ENCODE data around the gene MAP2.
"Not testable (repeated sequence)": the region's sequence is repeated elsewhere in the genome, so short reads cannot be mapped to it uniquely, and the experiment has no call there.

The MAP2 gene

DNA sequence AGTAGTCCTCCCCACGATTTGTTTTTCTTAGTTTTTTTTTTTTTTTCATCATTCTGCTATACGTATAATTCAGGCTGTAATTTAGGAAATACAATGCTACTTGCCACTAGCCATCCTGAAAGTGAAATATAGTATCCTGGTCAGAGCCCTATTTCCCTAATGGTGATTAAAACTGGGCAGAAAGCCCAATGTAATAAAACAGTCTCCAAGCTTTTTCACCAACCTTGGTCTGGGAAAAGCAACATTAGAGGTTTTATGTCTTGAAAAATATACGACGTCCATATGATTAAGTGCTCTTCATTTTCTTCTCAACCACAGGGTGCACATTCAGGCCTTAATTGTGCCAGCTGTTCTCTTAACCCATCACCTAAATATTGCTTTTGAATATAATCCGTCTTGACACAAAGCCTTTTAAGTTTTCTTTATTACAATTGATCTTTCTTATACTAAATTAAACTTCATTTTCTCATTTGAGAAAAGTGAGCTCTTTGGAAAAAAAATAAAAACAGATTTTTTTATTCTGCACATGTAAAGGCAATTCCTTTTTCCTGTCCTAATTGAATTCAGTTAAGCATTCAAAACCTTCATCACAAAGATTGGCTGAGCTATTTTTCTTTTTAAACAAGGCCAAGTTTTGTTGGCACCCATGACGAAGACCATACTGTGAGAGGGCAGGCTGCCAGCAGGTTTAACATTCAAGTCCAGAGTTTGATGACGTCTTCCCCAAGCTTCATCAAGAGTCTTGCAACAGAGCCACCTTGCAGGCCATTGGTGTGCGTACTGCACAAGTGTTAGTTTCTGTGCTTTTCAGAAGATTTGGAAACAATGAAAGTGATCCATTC lies 52.7 kb downstream of the MAP2 start:
- peak; percentile 61 for DNase-seq

DNA sequence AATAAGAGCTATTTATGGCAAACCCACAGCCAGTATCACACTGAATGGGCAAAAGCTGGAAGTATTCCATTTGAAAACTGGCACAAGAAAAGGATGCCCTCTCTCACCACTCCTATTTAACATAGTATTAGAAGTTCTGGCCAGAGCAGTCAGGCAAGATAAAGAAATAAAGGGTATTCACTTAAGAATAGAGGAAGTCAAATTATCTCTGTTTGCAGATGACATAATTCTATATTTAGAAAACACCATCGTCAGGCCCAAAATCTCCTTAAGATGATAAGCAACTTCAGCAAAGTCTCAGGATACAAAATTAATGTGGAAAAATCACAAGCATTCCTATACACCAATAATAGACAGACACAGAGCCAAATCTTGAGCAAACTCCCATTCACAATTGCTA lies 68.4 kb downstream of the MAP2 start:
- not testable (repeated sequence) for DNase-seq

DNA sequence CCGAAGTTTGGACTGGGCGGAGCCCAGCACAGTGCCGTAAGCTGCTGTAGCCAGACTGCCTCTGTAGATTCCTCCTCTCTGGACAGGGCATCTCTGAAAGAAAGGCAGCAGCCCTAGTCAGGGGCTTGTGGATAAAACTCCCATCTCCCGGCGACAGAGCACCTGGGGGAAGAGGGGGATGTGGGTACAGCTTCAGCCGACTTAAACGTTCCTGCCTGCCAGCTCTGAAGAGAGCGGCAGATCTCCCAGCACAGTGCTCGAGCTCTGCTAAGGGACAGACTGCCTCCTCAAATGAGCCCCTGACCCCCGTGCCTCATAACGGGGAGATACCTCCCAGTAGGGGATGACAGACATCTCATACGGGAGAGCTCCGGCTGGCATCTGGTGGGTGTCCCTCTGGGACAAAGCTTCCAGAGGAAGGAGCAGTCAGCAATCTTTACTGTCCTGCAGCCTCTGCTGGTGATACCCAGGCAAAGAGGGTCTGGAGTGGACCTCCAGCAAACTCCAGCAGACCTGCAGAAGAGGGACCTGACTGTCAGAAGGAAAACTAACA lies 71.3 kb downstream of the MAP2 start:
- not testable (repeated sequence) for DNase-seq

DNA sequence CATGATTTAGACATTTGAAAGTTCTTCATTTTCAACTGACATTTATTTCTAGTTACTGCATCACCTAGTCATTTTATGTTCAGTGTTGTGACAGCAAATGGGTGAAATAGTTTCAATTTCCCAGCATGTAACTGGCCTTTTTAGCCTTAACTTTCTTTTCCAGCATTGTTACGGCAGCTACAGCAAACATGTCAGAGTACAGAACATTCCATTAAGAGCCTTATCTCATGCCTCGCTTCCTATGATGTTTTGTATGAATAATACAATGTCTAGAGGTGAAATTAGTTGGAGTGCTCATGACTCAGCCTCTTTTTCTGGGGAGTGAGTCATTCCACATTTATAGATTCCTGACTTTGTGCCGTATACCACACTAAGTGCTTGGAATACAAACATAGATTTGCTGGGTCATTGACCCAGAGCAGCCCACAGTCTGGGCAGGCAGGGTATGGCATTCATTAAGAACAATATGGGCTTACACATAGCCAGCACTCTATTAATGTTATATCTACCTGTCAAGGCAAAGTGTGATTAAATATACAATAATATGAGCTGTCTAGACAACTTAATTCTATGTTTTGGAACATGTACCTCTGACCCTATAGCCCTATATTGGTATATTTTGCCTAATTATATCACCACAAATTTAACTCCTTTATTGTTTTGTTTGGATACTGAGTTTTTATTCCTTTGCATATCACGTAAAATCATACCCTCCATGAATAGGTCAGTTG lies 72.2 kb downstream of the MAP2 start:
- DNase-seq, result no peak

DNA sequence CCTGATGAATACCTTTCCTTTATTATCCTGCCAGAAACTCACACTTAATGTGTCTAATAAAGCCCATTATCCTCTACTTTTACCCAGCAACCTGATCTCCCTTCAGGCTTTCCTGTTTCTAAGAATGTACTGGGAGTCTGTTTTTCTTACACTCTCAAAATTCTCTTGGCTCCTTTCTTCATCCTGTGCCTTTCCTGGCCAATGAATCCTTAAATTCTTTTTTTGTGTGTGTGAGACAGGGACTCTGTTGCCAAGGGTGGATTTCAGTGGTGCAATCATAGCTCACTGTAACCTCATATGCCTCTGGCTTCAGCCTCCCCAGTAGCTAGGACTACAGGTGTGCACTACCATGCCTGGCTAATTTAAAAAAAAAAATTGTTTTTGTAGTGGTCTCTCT lies 72.7 kb downstream of the MAP2 start:
- DNase-seq, result no peak

DNA sequence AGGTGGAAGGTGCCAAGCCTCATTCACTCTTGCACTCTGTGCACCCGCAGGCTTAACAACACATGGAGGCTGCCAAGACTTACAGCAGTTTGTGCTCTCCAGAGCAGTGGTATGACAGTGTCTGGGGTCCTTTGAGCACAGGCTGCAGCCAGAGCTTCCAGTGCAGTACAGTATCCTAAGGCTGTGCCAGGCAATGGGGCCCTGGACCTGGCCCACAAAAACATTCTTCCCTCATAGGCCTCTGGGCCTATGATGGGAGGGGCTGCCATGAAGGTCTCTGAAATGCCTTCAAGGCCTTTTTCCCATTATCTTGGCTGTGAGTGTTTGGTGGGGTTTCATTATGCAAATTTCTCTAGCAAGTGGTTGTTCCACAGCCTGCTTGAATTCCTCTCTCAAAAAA lies 74.8 kb downstream of the MAP2 start:
- DNase-seq, result no peak

DNA sequence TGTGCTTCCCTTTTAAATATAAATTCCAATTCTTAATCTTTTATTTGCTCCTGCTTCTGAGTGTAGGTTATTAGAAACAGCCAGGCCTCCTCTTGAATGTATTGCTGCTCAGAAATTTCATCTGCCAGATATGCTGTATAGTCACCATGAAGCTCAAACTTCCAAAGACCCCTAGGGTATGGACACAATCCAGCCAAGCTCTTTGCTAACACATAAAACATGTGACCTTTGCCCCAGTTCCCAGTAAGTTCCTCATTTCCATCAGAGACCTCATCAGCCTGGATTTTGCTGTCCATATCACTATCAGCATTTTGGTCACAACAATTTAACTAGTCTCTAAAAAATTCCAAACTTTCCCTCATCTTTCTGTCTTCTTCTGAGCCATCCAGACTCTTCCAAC lies 75.2 kb downstream of the MAP2 start:
- no peak for DNase-seq

DNA sequence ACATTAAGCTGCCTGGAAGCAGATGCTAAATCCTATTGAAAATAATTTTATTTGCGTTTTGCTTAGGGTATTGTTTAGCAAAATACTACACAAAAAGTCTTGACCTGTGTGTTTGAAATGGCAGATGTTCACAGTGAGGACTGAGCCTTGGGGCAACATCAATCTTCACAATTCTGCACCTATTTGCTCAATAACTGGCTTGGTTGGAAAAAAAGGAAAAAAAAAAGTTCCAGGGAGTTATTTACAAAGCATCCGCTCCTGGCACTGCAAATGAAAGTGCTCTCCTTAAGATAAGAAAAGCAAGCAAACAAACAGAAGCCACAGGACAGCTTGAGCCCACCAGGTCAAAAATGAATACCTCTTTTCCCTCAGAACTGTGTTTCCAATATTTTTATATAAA lies 77.7 kb downstream of the MAP2 start:
- no peak for DNase-seq

DNA sequence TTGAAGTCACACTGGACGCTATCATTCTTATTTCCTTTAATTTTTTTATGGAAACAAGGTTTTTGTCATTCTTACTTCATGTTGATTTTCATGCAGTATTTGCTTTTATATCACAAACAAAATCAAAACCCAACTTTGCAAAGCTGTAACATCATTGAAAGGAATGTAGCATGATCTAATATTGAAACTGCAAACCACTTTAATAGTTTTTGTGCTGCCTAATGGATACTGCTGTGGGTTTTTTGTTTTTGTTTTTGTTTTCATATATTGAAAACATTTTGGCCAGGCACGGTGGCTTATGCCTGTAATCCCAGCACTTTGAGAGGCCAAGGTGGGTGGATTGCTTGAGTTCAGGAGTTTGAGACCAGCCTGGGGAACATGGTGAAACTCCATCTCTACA lies 81.6 kb downstream of the MAP2 start:
- DNase-seq, result no peak

DNA sequence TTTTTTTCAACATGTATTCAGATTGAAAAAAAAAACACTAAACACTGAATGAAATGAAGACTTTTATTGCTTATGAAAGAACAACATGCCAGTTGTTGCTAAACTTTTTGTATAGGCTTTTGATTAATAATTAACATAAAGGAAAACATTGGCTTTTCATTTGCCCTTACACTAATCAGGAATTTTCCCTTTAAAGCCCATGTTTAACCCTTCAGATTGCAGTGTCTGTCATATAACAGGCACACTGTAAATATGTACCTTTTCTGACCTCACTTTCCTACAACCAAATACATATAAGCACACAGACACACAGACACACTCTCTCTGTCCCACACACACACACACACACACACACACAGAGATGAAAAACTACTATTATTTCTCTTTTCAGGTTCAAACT lies 84.4 kb downstream of the MAP2 start:
- DNase-seq, result no peak

DNA sequence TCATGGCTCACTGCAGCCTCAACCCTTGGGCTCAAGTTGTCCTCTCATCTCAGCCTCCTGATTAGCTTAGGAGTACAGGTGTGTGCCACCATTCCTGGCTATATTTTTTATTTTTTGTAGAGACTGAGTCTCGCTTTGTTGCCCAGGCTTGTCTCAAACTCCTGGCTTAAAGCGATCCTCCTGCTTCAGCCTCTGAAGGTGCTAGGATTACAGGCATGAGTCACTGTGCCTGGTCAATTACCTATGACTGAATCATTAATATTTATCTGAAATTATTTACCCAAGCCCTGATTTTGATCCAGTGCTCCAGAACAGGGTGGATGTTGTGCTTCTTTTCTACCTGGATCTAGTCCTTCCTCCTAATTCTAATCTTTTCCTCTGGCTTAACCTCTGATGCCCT lies 87.8 kb downstream of the MAP2 start:
- no peak for DNase-seq

DNA sequence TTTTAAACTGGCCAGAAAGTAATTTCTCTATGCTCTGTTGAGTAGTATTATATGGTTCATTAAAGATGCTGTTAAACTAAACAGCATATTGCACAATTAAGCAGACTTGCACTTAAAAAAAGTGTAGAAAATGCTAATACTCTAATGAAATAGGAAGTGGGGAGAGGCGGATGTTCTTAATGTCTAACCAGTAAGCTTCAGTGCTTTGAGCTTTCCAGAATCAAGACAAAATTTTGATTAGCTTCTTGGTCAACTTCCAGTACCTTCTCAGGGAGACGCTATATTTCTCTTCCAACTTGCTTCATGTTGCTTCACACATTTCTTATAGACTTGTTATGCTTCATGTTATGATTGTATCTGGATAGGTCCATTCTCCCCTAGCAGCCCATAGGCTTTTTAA lies 89.1 kb downstream of the MAP2 start:
- DNase-seq, result no peak

DNA sequence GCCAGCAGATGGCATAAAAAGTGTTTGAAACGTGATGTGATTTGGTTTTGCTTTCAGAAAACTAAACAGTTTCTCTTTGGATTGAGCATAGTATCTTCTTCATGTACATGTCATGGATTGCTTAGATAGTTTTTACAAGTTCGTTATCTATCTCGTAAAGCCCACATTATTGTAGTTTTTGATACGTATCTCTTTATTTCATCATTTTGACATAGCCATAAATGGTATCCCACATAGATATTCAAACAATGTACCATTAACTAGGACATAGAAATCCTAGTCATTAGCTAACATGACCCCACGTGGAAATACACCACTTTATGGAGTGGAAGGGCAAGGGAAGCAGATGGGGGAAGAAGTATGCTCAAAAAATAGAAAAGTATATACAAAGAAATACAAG lies 93.6 kb downstream of the MAP2 start:
- no peak for DNase-seq

DNA sequence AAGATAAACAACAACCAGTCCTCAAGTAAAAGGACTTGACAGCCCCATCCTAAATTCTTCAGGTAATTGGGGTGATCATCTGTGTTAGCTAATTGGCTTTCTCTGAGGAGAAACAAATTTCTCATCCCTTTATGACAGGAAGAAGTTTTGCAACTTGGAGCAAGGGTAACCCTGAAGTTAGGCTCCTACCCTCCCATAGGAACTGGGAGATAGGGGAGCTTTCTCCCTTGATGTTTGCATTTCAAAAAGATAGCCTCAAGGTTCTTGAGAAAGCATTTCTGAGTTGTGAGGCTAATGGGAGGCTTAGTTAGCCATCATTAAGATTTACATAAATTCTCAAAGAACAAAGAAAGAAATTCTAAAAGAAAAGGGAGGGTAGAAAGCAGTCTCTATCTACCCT lies 95.4 kb downstream of the MAP2 start:
- no peak for DNase-seq

DNA sequence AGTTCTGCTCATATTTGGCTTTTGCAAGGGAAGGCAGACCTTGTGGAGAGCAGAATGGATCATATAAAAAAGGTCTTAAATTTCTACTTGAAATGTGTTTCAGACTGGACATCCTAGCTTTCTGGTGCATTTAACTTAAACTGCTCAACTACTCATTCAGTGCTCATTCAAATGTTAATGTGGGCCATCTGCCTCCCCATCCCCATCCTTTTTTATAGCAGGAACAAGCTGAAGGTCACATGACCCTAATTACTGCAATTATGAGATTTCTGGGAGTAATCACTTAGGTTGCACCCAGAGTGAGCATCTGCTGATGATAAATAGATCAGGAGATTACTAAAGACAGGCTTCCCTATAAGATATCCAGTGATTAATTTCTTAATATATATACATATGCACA lies 96.1 kb downstream of the MAP2 start:
- DNase-seq, result no peak

DNA sequence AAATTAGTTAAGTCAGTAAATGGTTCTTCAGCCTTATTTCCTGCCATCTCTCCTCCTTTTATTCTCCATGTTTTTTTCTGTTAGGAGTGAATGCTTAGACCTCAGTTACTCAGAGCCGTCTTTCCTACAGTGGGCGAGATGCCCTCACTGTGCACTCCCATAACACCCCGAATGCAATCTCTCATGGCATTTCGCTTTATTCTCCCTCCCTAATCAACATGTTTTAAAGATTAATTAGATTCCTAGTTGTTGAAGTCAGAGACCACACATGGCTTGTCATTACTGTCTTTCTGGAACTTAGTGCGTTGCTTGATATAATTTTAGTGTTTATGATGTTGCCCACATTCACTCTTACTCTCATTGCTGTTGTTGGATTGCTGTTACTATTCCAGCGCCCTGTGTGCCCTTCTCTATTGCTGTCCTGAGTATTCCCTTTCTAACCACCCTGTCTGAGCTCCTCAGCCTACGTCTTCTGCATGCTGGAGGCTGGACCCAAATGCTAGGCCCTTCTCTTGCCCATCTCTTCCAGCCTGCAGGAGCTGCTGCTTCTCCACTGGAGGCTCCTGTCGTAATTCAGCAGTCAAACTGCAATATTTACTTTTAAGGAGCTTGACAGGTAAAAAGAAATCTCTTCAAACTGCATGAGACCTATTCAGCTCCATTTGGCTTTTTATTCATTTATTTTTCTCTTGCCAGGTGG lies 99.3 kb downstream of the MAP2 start:
- DNase-seq, result peak; percentile 14

DNA sequence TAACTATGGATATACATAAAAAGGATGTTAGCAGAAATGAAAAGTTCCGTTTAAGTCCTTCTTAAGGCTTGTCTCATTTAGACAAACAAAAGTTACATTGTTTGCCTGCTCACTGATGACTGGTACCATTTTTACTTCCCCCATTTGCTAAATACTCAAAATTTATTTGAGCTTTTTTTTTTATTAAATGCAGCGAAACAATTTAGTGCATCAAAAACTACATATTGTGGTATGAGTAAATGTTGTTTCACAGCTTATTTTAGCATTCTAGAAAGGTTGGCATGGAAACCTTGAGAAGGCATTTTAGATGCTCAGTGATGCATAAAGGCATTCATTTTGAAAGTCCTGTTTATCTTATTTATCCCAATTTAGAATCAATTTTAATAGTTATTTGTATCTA lies 100.0 kb downstream of the MAP2 start:
- DNase-seq, result peak; percentile 1

DNA sequence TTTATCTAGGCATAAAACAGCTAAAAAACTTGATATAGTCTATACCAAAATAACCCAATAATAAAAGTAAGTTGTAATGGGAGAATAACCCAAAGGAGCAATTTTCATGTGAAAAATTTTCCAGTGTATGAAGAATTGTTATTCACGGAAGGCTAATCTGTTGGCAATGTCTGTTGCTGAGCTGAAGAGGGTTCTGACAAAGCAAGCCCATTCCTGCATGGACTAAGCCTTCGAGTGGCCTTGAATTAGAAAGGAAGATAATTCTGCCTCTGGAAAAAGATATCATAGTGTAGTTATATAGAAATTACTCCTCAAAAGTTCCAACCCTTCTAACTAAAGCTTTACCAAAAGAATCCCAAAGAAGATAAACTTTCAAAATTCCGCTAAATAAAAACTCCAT lies 101.5 kb downstream of the MAP2 start:
- DNase-seq, result no peak

DNA sequence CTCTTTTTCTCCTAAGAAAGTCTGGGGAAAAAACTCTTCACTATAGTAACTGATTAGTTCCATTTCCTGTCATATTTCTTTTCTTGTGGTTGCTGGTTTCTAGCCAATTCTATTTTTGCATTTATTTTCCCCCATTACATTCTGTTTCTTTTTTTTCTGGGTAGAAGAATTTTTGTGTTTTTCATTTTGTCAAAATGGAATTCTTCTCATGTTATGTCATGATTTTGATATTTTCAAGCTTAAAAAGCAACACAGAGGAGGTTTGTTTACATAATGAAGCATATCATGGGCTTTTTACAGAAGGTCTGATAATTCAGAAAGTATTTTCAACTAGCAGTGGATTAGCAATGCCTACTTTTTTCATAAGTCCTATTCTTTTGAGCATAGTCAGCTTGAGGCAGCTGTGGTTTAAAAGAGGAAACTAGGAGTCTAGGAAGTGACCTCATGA lies 102.0 kb downstream of the MAP2 start:
- no peak for DNase-seq

DNA sequence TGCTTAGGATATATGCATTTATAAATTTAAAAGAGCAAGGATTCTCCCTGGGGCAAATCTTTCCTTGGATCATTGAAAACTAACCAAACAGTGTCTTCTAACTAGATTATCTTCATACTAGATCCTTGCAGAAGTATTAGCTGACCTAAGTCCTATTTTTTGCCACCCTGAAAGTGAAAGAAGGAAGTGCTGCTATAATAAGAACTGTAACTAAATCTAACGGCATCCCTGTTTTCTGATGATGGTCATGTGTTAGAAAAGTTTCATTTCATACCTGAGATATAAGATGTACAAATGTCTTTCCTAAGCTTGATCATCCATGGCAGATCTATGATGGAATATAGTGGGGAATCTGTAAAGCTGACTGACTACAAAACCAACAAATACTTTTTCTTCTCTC lies 102.7 kb downstream of the MAP2 start:
- DNase-seq, result peak; percentile 5

DNA sequence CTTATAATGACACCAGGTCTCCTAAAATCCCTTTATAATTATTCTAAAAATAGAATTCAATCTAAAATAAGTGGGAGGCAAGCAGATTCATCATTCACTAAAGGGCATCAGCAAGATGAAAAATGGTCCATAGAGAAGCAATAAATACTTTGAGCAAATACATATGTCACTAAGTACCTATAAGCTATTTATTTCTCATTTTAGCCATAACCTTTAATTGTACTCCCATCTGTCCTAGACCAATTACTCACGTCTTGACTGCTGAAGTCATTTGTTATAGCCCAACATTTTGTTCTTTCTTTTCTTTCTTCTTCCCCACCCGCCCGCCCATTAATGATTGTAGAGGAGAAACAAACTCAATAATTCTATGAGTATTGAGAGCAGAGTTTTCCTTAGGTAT lies 105.7 kb downstream of the MAP2 start:
- DNase-seq, result no peak

DNA sequence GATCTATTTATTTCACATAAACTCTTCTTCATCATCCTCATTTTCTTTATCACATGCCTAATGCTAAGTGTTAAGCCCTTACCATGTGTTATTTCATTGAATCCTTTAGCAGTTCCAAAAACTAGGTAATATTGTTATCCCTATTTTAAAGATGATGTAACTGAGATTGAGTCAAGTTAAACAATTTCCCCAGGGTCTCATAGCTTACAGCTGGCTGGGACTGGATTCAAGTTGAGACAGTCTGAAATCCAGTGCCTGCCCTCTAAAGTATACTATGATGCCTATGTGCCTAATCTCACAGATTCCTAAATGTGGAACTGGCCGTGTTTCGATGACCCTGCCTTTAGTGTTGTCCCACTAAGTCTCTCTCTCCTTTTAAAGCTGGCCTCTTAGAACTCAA lies 108.5 kb downstream of the MAP2 start:
- DNase-seq, result no peak

DNA sequence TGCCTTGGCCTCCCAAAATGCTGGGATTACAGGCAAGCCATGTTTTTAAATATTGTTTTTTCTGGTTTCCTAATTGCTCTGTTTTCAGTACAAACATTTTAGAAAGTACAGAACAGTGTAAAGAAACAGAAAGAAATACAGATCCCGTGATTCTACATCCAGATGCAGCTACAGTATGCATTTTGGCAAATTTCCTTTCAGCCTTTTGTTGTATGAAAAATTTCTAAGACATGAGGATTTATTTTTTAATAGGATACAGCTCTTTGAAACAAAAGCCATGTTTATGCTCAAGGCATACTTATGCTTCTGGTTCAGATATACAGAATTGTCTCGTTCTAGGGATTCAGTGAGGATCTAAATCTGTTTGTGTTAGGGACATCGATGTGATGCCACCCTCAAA lies 109.5 kb downstream of the MAP2 start:
- no peak for DNase-seq

DNA sequence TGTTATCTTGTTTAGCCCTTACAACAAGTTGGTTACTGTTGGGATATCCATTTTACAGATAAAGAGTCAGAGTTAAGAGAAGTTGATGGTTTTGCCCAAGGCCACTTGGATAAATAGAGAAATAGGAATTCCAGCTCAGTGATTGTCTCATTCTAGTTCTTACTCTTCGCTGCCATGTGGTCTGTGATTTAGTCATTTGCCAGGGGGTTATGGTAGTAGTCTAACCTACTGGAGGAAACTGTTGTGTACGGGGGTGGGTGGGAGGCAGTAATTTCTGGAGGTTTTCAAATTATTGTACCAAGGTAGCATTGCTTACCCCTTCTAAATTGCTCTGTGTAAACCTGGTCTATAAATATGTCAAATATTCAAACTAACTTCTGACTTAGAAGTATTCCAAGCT lies 110.4 kb downstream of the MAP2 start:
- DNase-seq, result no peak
